Neural progenitor cell (in vitro differentiated cells): ENCODE data around the gene TJP1.

Source experiments
- EZH2 ChIP-seq: fragments of 200-600 bp; sonication (generic); IDR thresholded peaks from 2 replicates; pipeline ENCODE4 v1.6.1; 2017; ENCODE audit warnings: antibody characterized with exemption, mild to moderate bottlenecking, moderate library complexity
- EZH2phosphoT487 ChIP-seq: fragments of 200-600 bp; sonication (generic); IDR thresholded peaks from 2 replicates; pipeline ENCODE4 v1.6.1; 2017; ENCODE audit warnings: antibody characterized with exemption
- TF ChIP-seq, protein P1 (sequence below): fragments of 200-600 bp; sonication (generic); IDR thresholded peaks from 2 replicates; pipeline ENCODE4 v1.5.1; 2017; ENCODE audit warnings: antibody characterized with exemption, mild to moderate bottlenecking

DNA sequence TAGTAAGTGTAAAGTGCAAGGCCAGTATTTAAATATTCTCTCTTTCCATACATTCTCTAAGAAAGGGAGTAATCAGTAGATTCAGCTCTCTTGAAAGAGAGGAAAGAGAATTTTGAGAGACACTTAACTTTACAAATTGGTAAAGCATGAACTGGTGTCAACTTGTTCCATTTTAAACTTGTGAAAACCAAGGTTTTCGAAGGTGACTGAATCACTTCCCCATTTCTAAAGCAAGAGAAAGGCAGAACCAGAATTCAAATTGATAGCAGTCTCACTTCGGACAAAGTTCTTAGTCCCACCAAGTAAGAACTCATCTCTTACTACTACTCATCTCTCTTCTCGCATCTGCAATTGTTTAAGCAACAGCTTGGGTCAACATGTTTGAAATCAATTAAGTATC lies 22.4 kb downstream of the TJP1 start:
- TF ChIP-seq, protein P1, sequence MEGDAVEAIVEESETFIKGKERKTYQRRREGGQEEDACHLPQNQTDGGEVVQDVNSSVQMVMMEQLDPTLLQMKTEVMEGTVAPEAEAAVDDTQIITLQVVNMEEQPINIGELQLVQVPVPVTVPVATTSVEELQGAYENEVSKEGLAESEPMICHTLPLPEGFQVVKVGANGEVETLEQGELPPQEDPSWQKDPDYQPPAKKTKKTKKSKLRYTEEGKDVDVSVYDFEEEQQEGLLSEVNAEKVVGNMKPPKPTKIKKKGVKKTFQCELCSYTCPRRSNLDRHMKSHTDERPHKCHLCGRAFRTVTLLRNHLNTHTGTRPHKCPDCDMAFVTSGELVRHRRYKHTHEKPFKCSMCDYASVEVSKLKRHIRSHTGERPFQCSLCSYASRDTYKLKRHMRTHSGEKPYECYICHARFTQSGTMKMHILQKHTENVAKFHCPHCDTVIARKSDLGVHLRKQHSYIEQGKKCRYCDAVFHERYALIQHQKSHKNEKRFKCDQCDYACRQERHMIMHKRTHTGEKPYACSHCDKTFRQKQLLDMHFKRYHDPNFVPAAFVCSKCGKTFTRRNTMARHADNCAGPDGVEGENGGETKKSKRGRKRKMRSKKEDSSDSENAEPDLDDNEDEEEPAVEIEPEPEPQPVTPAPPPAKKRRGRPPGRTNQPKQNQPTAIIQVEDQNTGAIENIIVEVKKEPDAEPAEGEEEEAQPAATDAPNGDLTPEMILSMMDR, result no peak
- no peak for TF ChIP-seq EZH2
- TF ChIP-seq EZH2phosphoT487, result no peak
